Dermis blood vessel endothelial cell (primary cell): ENCODE results near the gene KRTAP5-6. TPM values are rescaled to one million over a fixed set of nuclear protein-coding genes. Genes with fewer than 3 reads are reported as not detected.
"Not testable (repeated sequence)": the region's sequence is repeated elsewhere in the genome, so short reads cannot be mapped to it uniquely, and the experiment has no call there.

ENCODE experiments used
- DNase-seq: peaks from one replicate; pipeline ENCODE4 v3.0.0; 2010
- total RNA-seq: library from RNA; depleted of rRNA; stranded (reverse); fragments of >200 nt; gene quantifications from 2 replicates; pipeline ENCODE4 v1.2.3, GENCODE V29; 2014

KRTAP5-6 gene
- total RNA-seq, 1 donor from 2014 or later: not detected

DNA sequence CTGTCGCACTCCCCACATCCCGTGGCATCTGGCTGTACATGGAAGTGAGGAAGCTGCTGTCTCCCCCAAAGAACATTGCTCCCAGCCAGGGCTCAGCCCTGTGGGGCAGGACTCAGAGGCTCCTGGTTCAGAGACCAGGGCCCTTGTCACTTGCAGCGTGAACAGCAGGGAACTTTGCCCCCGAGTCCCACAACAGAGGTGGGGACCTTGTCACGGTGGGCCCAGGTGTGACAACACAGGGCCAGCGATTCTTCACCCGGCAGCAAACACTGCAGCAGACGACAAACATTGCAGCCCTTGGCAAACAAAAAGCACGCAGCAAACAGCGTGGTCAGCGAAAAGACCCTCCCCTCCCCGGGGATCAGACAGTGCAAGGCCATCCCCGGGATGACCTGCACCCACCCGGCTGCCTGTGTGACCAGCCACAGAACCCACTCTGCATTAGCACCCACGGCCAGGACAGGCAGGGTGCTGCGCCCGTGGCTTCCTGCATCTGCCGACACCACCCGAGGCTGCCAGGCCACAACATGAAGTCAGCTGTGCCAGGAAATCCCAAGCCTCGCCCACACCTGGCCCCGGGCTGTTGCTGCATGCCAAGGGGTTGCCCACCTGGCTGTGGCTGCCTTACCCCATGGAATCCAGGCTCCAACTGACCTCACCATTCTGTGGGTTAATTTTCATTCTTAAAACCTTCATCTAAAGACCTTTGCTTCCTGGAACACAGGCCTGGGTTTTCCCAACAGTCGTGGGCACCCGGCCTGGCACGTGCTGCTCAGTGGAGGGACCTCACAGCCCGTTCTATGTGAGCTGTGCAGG is 35.3 kb upstream of the KRTAP5-6 start:
- not testable (repeated sequence) for DNase-seq

- not testable (repeated sequence) for DNase-seq
These were observed 34.2 kb upstream of the KRTAP5-6 start for GRCh38 chr11:1662699-1663283.

DNA sequence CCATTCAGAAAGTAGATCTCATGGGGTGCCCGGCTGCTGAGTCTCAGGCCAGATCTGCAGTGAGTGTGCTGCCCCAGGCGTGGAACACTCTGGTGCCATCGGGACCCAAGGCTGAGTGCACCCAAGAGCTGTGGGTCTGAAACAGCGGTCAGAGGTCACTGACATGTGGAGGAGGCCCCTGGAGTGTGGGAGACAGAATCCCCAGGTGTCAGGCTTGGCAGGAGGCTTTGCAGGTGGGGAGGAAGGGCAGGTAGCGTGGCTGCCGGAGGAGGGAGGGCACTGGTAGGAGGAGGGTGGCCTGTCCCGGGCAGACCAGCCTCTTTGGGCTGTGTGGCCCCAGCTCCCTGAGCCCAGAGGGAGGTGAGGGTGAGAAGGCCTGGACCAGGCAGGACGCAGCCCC is 31.7 kb upstream of the KRTAP5-6 start:
- DNase-seq: no peak

- no peak for DNase-seq
These were observed 29.7 kb upstream of the KRTAP5-6 start for GRCh38 chr11:1667121-1667850.

DNA sequence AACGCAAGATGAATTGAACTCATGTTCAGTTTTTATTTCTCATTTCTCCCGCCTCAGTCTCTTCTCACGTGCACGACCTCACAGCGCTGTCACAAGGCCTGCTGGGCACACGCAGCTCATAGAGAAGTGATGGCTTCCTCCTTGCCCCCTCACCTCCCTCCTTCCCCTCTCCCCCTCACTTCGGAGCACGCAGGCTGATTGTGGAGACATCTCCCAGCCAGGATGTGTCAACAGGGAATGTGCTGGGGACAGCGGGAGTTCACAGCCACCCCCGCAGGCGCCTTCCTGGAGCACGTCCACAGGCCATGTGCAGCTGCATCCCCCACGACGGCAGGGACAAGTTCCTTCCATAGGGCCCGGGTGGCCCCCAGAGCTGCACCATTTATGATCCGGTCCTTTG is 29.1 kb upstream of the KRTAP5-6 start:
- no peak for DNase-seq

DNA sequence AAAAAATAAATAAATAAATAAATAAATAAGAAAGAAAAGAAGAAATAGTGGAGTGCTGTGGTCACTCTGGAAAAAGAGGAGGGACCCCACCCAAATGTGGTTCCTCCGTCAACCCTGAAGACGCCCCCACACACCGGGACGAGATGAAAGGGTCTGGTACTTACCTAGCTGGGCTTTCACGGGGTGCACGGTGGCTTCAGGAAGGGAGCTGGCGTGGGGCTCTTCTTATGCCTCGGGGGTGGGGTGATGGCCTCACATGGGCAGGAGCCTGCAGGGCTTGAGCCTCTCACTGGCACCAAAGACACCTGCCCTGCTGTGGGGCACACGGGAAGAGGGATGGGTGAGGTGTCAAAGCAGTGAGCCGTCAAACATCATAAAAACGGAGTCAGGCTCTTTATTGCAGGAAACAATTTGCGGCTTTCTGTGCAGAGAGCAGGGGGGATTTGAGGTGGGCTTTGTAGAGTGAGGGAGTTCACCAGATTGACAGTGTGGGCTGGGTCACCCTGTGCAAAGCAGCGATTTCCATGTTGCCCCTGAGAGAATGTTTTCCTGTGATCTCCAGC is 28.0 kb upstream of the KRTAP5-6 start:
- DNase-seq: no peak

DNA sequence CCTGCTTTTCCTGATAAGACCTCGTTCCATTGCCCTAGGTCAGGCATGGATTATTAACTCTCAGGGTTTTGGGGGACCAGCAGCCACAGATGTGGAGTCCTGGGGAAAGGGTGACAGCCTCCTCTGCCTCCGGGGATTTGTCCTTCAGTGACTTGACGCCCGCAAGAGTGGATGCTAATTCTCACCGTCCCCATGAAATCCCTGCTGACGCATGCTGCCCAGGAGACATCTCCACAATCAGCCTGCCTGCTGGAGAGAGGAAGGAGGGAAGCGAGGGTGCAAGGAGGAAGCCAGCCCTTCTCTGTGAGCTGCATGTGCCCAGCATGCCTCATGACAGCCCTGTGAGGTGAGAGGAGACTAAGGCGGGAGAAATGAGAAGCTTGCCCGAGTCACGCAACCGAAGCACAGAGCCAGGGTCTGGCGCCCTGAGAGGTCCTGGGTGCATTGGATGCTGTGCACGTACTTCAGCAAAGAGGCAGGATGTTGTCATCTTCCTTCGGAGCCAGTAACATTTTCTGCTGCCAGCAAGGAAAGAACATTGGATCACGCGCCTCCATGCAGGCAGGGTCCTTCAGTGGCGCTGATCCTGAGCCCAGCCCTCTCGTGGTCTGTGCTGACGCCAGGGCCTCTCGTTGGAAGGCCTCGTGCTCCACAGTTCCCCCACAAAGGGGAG is 27.3 kb upstream of the KRTAP5-6 start:
- no peak for DNase-seq

DNA sequence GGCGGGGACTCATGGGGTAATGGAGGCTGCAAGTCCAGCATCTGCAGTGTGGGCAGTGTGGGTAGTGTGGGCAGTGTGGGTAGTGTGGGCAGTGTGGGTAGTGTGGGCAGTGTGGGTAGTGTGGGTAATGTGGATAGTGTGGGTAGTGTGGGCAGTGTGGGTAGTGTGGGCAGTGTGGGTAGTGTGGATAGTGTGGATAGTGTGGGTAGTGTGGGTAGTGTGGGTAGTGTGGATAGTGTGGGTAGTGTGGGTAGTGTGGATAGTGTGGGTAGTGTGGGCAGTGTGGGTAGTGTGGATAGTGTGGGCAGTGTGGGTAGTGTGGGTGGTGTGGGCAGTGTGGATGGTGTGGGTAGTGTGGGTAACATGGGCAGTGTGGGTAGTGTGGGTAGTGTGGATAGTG is 26.5 kb upstream of the KRTAP5-6 start:
- not testable (repeated sequence) for DNase-seq

DNA sequence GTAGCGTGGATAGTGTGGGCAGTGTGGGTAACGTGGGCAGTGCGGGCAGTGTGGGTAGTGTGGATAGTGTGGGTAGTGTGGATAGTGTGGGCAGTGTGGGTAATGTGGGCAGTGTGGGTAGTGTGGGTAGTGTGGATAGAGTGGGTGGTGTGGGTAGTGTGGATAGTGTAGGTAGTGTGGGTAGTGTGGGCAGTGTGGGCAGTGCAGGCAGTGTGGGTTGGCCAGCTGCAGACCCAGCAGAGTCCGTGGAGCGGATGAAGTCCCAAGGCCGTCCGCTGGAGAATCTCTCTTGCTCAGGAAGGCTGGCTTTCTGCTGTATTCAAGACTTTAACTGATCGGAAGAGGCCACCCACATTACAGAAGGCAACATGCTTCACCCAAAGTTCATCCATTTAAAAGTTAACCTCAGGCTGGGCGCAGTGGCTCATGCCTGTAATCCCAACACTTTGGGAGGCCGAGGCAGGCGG is 26.1 kb upstream of the KRTAP5-6 start:
- no peak for DNase-seq

GRCh38 chr11:1671658-1672057 is 25.3 kb upstream of the KRTAP5-6 start:
- DNase-seq: no peak

DNA sequence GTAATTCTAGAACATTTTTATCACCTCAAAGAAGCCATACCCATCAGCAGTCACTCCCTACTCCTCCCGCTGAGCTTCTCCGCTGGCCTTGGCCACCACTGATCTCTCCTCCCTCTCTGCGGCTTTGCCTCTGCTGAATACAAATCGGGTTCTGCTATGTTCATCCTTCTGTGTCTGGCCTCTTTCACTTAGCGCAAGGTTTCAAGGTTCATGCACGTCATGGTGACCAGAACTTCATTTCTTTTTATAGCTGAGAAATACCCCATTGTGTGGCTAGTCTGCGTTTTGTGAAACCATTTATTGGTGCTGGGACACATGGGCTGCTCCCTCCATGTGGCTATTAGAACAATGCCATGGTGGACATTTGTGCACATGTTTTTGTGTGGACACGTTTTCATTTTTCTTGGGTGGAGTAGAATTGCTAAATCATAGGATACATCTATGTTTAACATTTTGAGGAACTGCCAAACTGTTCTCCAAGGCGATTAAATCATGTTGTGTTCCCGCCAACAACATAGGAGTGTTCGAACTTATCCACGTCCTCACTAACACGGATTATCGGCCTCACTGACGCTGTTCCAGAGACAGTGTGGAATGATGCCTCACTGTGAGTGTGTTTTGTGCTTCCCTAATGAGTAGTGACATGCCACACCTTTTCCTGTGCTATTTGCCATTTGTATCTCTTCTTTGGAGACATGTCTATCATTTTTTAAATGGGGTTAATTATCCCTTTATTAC is 24.2 kb upstream of the KRTAP5-6 start:
- DNase-seq: no peak

GRCh38 chr11:1673446-1674172 is 23.4 kb upstream of the KRTAP5-6 start:
- no peak for DNase-seq

DNA sequence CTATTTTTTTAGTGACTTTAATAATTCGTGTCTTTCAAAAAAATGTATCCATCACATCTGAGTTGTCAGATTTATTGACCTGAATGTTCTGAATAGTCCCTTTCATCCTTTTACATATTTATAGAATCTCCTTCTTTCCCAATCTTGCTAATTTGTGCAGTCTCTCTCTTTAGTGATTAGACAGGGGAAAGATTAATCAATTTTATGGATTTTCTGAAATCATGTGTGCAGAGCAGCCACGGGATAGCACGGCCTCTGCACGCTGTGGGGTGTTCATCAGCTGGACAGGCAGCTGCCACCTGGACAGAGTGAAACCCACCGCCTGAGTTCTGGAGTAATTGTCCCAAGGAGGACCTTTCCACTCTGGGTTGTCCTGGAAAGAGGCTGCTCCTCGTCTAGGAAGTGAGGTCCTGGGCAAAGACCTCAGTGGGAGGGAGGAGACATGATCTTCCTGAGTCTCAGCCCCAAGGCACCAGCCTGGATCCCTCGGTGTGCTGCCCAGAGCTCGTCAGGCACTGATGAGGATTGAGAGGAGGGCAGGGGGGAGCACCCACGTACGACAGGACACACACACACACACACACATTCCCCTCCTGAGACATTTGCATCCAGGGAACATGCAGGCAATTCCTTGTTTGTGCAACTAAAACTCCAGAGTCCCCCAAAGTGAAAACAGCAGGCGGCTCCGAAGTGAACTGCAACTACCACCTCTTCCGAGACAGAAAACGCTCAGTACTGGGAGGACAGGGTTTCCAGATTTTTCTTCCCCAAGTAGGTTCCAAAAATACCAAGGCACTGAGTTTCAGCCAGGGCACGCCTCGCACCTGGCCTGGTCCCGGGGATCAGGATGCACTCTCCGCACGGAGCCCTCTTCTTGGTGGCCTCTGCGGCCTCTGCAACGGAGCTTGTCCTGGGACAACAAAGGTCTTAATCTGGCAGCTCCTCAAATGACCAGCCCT is 22.5 kb upstream of the KRTAP5-6 start:
- no peak for DNase-seq

- DNase-seq: no peak
These were observed 21.3 kb upstream of the KRTAP5-6 start for GRCh38 chr11:1675536-1676228.

GRCh38 chr11:1676229-1676740 is 20.7 kb upstream of the KRTAP5-6 start:
- no peak for DNase-seq

- no peak for DNase-seq
These were observed 17.1 kb upstream of the KRTAP5-6 start for GRCh38 chr11:1679881-1680280.

GRCh38 chr11:1682225-1682905 is 14.6 kb upstream of the KRTAP5-6 start:
- no peak for DNase-seq

- not testable (repeated sequence) for DNase-seq
These were observed 13.8 kb upstream of the KRTAP5-6 start for GRCh38 chr11:1683216-1683615.
